K562 (cell line): ENCODE measurements around the gene NEIL1. TPM values are rescaled to one million over a fixed set of nuclear protein-coding genes. Genes with fewer than 3 reads are reported as not detected.

Source experiments
- ZNF518B ChIP-seq: fragments of 250-450 bp; sonication (Bioruptor Pico); IDR thresholded peaks from 2 replicates; pipeline ENCODE4 v1.5.0; 2021; ENCODE audit warnings: mild to moderate bottlenecking, moderate library complexity
- microRNA counts: library from miRNA; unstranded; fragments of <30 nt; microRNA quantifications from one replicate; lab custom pipeline; 2016
- microRNA-seq: library from miRNA; unstranded; fragments of <30 nt; microRNA quantifications from one replicate; pipeline ENCODE4, GENCODE V29; 2018; ENCODE audit warnings: borderline microRNAs expressed
- polyA plus RNA-seq, 8 experiments: library from polyadenylated mRNA; depleted of rRNA in 4 of 8; stranded (reverse) in 5 of 8; unstranded in 3 of 8; fragments of >200 nt; fragmentation: Nextera tagmentation in 2 of 8; fragmentation: Illumina TruSeq in 1 of 8; extraction: Ambion mirVana in 2 of 8; extraction: Trizol in 1 of 8; gene quantifications; 2 replicates each; pipeline versions ENCODE4 v1.2.1 to v1.2.3, GENCODE V29; 2011 to 2014; ENCODE audit warnings: inconsistent platforms in 1 of 8, missing spikeins in 1 of 8
- total RNA-seq, 7 experiments: library from RNA; depleted of rRNA in 6 of 7; stranded (reverse); fragments of >200 nt in 6 of 7; fragmentation: Illumina TruSeq in 2 of 7; extraction: Trizol in 2 of 7; gene quantifications; 2 replicates each; pipeline versions ENCODE4 v1.2.1 to v1.2.3, GENCODE V29; 2011 to 2021; ENCODE audit warnings: low replicate concordance in 1 of 7

NEIL1 gene
- total and polyA plus RNA-seq, 9 of the 15 experiments (the other 6 are each of a cell fraction or from before 2014, with no cell fraction given) = 0.14 to 4.3 (median 2.4) TPM

- no peak for TF ChIP-seq ZNF518B (CRISPR knock-in tag)
Observed at GRCh38 chr15:75403892-75404291, 57.1 kb downstream of the NEIL1 start (continued).

MicroRNAs encoded within 50 kb of the gene (microRNA counts, 767-probe panel; counts per million panel counts)
- 2,418 counts per million, percentile 60 among the panel's probes with 10 or more counts for microRNA hsa-miR-631 (lab: Ali Mortazavi, UCI)

Small RNA genes lying within 50 kb of the gene (microRNA-seq; reads per million reads assigned to microRNA genes)
- not detected for gene MIR631

Other genes with a start within 250 kb of the NEIL1 start
- 8.7 and 14.4 TPM in 2 replicates for gene C15orf39, start 145.2 kb upstream of the NEIL1 start, total RNA-seq (2014; rRNA removed)
- 1.6 and 2.6 TPM in 2 replicates for gene C15orf39, start 145.2 kb upstream of the NEIL1 start, total RNA-seq (2014; rRNA removed; fragmentation: Illumina TruSeq; extraction: Trizol)
- gene C15orf39, start 145.2 kb upstream of the NEIL1 start, total RNA-seq (2015; rRNA removed; fragmentation: Illumina TruSeq; extraction: Trizol) = 4.4 and 5.2 TPM in 2 replicates
- gene C15orf39, start 145.2 kb upstream of the NEIL1 start, total RNA-seq (2021) = 29.8 and 34.1 TPM in 2 replicates
- gene C15orf39, start 145.2 kb upstream of the NEIL1 start, polyA plus RNA-seq (2011; rRNA removed) = 1.9 and 6.4 TPM in 2 replicates
- 11.3 and 17.1 TPM in 2 replicates for gene C15orf39, start 145.2 kb upstream of the NEIL1 start, polyA plus RNA-seq (2014; fragmentation: Illumina TruSeq; extraction: Trizol)
- under 1 TPM; 0.31 to 0.60 TPM for gene C15orf39, start 145.2 kb upstream of the NEIL1 start, polyA plus RNA-seq (2014; fragmentation: Nextera tagmentation; extraction: Ambion mirVana)
- 7.4 and 7.9 TPM in 2 replicates for gene C15orf39, start 145.2 kb upstream of the NEIL1 start, polyA plus RNA-seq (2014; rRNA removed)
- gene GOLGA6C, start 88.7 kb upstream of the NEIL1 start, total RNA-seq (2014; rRNA removed) = not detected in 2 replicates
- gene GOLGA6C, start 88.7 kb upstream of the NEIL1 start, total RNA-seq (2014; rRNA removed; fragmentation: Illumina TruSeq; extraction: Trizol) = not detected in 2 replicates
- not detected in 2 replicates for gene GOLGA6C, start 88.7 kb upstream of the NEIL1 start, total RNA-seq (2015; rRNA removed; fragmentation: Illumina TruSeq; extraction: Trizol)
- not detected in 2 replicates for gene GOLGA6C, start 88.7 kb upstream of the NEIL1 start, total RNA-seq (2021)
- gene GOLGA6C, start 88.7 kb upstream of the NEIL1 start, polyA plus RNA-seq (2011; rRNA removed) = not detected in 2 replicates
- gene GOLGA6C, start 88.7 kb upstream of the NEIL1 start, polyA plus RNA-seq (2014; fragmentation: Illumina TruSeq; extraction: Trizol) = not detected in 2 replicates
- not detected for gene GOLGA6C, start 88.7 kb upstream of the NEIL1 start, polyA plus RNA-seq (2014; fragmentation: Nextera tagmentation; extraction: Ambion mirVana)
- gene GOLGA6C, start 88.7 kb upstream of the NEIL1 start, polyA plus RNA-seq (2014; rRNA removed) = not detected in 2 replicates
- not detected in 2 replicates for gene GOLGA6D, start 64.2 kb upstream of the NEIL1 start, total RNA-seq (2014; rRNA removed)
- gene GOLGA6D, start 64.2 kb upstream of the NEIL1 start, total RNA-seq (2014; rRNA removed; fragmentation: Illumina TruSeq; extraction: Trizol) = not detected in 2 replicates
- gene GOLGA6D, start 64.2 kb upstream of the NEIL1 start, total RNA-seq (2015; rRNA removed; fragmentation: Illumina TruSeq; extraction: Trizol) = not detected in 2 replicates
- not detected in 2 replicates for gene GOLGA6D, start 64.2 kb upstream of the NEIL1 start, total RNA-seq (2021)
- not detected in 2 replicates for gene GOLGA6D, start 64.2 kb upstream of the NEIL1 start, polyA plus RNA-seq (2011; rRNA removed)
- gene GOLGA6D, start 64.2 kb upstream of the NEIL1 start, polyA plus RNA-seq (2014; fragmentation: Illumina TruSeq; extraction: Trizol) = not detected in 2 replicates
- not detected for gene GOLGA6D, start 64.2 kb upstream of the NEIL1 start, polyA plus RNA-seq (2014; fragmentation: Nextera tagmentation; extraction: Ambion mirVana)
- gene GOLGA6D, start 64.2 kb upstream of the NEIL1 start, polyA plus RNA-seq (2014; rRNA removed) = not detected in 2 replicates
- gene COMMD4, start 11.0 kb upstream of the NEIL1 start, total RNA-seq (2014; rRNA removed) = 137 and 140 TPM in 2 replicates
- gene COMMD4, start 11.0 kb upstream of the NEIL1 start, total RNA-seq (2014; rRNA removed; fragmentation: Illumina TruSeq; extraction: Trizol) = 35.6 and 50.0 TPM in 2 replicates
- 63.2 and 63.9 TPM in 2 replicates for gene COMMD4, start 11.0 kb upstream of the NEIL1 start, total RNA-seq (2015; rRNA removed; fragmentation: Illumina TruSeq; extraction: Trizol)
- 104 and 112 TPM in 2 replicates for gene COMMD4, start 11.0 kb upstream of the NEIL1 start, total RNA-seq (2021)
- gene COMMD4, start 11.0 kb upstream of the NEIL1 start, polyA plus RNA-seq (2011; rRNA removed) = 77.1 and 77.6 TPM in 2 replicates
- gene COMMD4, start 11.0 kb upstream of the NEIL1 start, polyA plus RNA-seq (2014; fragmentation: Illumina TruSeq; extraction: Trizol) = 43.9 and 64.1 TPM in 2 replicates
- gene COMMD4, start 11.0 kb upstream of the NEIL1 start, polyA plus RNA-seq (2014; fragmentation: Nextera tagmentation; extraction: Ambion mirVana) = 10 to 100 TPM; 20.4 to 39.2 TPM
- gene COMMD4, start 11.0 kb upstream of the NEIL1 start, polyA plus RNA-seq (2014; rRNA removed) = 124 and 138 TPM in 2 replicates
- gene MAN2C1, start 21.6 kb downstream of the NEIL1 start, total RNA-seq (2014; rRNA removed) = 57.9 and 67.5 TPM in 2 replicates
- gene MAN2C1, start 21.6 kb downstream of the NEIL1 start, total RNA-seq (2014; rRNA removed; fragmentation: Illumina TruSeq; extraction: Trizol) = 27.9 and 31.6 TPM in 2 replicates
- gene MAN2C1, start 21.6 kb downstream of the NEIL1 start, total RNA-seq (2015; rRNA removed; fragmentation: Illumina TruSeq; extraction: Trizol) = 40.2 and 42.5 TPM in 2 replicates
- gene MAN2C1, start 21.6 kb downstream of the NEIL1 start, total RNA-seq (2021) = 113 and 120 TPM in 2 replicates
- gene MAN2C1, start 21.6 kb downstream of the NEIL1 start, polyA plus RNA-seq (2011; rRNA removed) = 39.9 and 91.5 TPM in 2 replicates
- 38.4 and 56.1 TPM in 2 replicates for gene MAN2C1, start 21.6 kb downstream of the NEIL1 start, polyA plus RNA-seq (2014; fragmentation: Illumina TruSeq; extraction: Trizol)
- 1 to 10 TPM; 2.0 TPM for gene MAN2C1, start 21.6 kb downstream of the NEIL1 start, polyA plus RNA-seq (2014; fragmentation: Nextera tagmentation; extraction: Ambion mirVana)
- gene MAN2C1, start 21.6 kb downstream of the NEIL1 start, polyA plus RNA-seq (2014; rRNA removed) = 101 and 141 TPM in 2 replicates
- gene SIN3A, start 104.7 kb downstream of the NEIL1 start, total RNA-seq (2014; rRNA removed) = 21.1 and 25.5 TPM in 2 replicates
- gene SIN3A, start 104.7 kb downstream of the NEIL1 start, total RNA-seq (2014; rRNA removed; fragmentation: Illumina TruSeq; extraction: Trizol) = 25.3 and 29.0 TPM in 2 replicates
- gene SIN3A, start 104.7 kb downstream of the NEIL1 start, total RNA-seq (2015; rRNA removed; fragmentation: Illumina TruSeq; extraction: Trizol) = 23.7 and 25.7 TPM in 2 replicates
- gene SIN3A, start 104.7 kb downstream of the NEIL1 start, total RNA-seq (2021) = 58.0 and 70.3 TPM in 2 replicates
- gene SIN3A, start 104.7 kb downstream of the NEIL1 start, polyA plus RNA-seq (2011; rRNA removed) = 25.2 and 37.3 TPM in 2 replicates
- 36.5 and 37.0 TPM in 2 replicates for gene SIN3A, start 104.7 kb downstream of the NEIL1 start, polyA plus RNA-seq (2014; fragmentation: Illumina TruSeq; extraction: Trizol)
- gene SIN3A, start 104.7 kb downstream of the NEIL1 start, polyA plus RNA-seq (2014; fragmentation: Nextera tagmentation; extraction: Ambion mirVana) = 10 to 100 TPM; 11.1 to 11.9 TPM
- gene SIN3A, start 104.7 kb downstream of the NEIL1 start, polyA plus RNA-seq (2014; rRNA removed) = 25.4 and 30.6 TPM in 2 replicates
- 7.4 and 14.4 TPM in 2 replicates for gene PTPN9, start 232.3 kb downstream of the NEIL1 start, total RNA-seq (2014; rRNA removed)
- 14.2 and 16.6 TPM in 2 replicates for gene PTPN9, start 232.3 kb downstream of the NEIL1 start, total RNA-seq (2014; rRNA removed; fragmentation: Illumina TruSeq; extraction: Trizol)
- 15.4 and 16.5 TPM in 2 replicates for gene PTPN9, start 232.3 kb downstream of the NEIL1 start, total RNA-seq (2015; rRNA removed; fragmentation: Illumina TruSeq; extraction: Trizol)
- 17.1 and 20.4 TPM in 2 replicates for gene PTPN9, start 232.3 kb downstream of the NEIL1 start, total RNA-seq (2021)
- 22.3 and 24.0 TPM in 2 replicates for gene PTPN9, start 232.3 kb downstream of the NEIL1 start, polyA plus RNA-seq (2011; rRNA removed)
- gene PTPN9, start 232.3 kb downstream of the NEIL1 start, polyA plus RNA-seq (2014; fragmentation: Illumina TruSeq; extraction: Trizol) = 17.7 and 19.7 TPM in 2 replicates
- 1 to 10 TPM; 5.0 to 6.3 TPM for gene PTPN9, start 232.3 kb downstream of the NEIL1 start, polyA plus RNA-seq (2014; fragmentation: Nextera tagmentation; extraction: Ambion mirVana)
- 11.3 and 12.4 TPM in 2 replicates for gene PTPN9, start 232.3 kb downstream of the NEIL1 start, polyA plus RNA-seq (2014; rRNA removed)